Measurements from ENCODE around the gene GLDN. TPM values are rescaled to one million over a fixed set of nuclear protein-coding genes. Genes with fewer than 3 reads are reported as not detected.

Gene GLDN
- total and polyA plus RNA-seq, 10 of the 15 experiments (the other 5 are each of a cell fraction or from before 2014, with no cell fraction given): 0.13 TPM; not detected in 9

GRCh38 chr15:51320843-51321242 is 20.6 kb upstream of the GLDN start:
- no peaks in the 10 kb centered on the region for H3K4me1 ChIP-seq (ENCODE audit: control insufficient read depth, insufficient read depth, low read length)
- no peak for FAIRE-seq
- no TSS peak for BruUV-seq (replicated peaks)
- RAD21 ChIA-PET (ENCODE audit: unreplicated experiment): no interaction called here
- CTCF ChIA-PET: no interaction called here
- no peaks in the 10 kb centered on the region for H3K36me3 ChIP-seq (ENCODE audit: control insufficient read depth in 2 of 2, insufficient read depth in 2 of 2, low read length in 1 of 2)
- peaks cover 6% of the 10 kb centered on the region in 2 experiments for H3K27me3 ChIP-seq (replicated peaks in 1 of 2; ENCODE audit: control insufficient read depth in 2 of 2, insufficient read depth in 2 of 2, low read length in 1 of 2)
- H3K4me2 ChIP-seq (ENCODE audit: control insufficient read depth, insufficient read depth): no peak overlapping the region
- in situ Hi-C loops (cut with MboI): no loop called here
- H3K79me2 ChIP-seq (ENCODE audit: control insufficient read depth, insufficient read depth, low read length): no peaks in the 10 kb centered on the region
- no peak for DNase-seq (ENCODE audit: low read depth, low spot score)
- TF ChIP-seq ZBTB40 (IDR thresholded peaks at IDR 0.05; ENCODE audit: borderline replicate concordance): no peak
- TF ChIP-seq EP300 (IDR thresholded peaks at IDR 0.05; ENCODE audit: borderline replicate concordance in 1 of 2, control insufficient read depth in 1 of 2, low read depth in 2 of 2, low read length in 2 of 2): no peak
- no peak overlapping the region for H2AFZ ChIP-seq (ENCODE audit: control insufficient read depth, low read depth, low read length)
- intact Hi-C loops (cut with micrococcal nuclease; ENCODE audit: unreplicated experiment): no loop called here
- 0% methylated on average over 2 of the region's 2 CpGs for WGBS (ENCODE audit: insufficient coverage, insufficient replicate concordance, low lambda C conversion rate, missing lambda C conversion rate)
- H3K4me3 ChIP-seq: no peak overlapping the region
- H3K9me3 ChIP-seq (replicated peaks; ENCODE audit: control insufficient read depth, insufficient read depth, low read length): no peaks in the 10 kb centered on the region
- ATAC-seq: no peak
- POLR2A ChIA-PET: interaction anchor here (0.6 kb wide), 1 partner anchor 192 kb away, joined by 3 read pairs; no protein-coding TSS in a partner anchor
- H4K20me1 ChIP-seq (ENCODE audit: control insufficient read depth, insufficient read depth): no peaks in the 10 kb centered on the region
- H3K27ac ChIP-seq (ENCODE audit: control insufficient read depth, insufficient read depth): no peak overlapping the region
- SMC1A ChIA-PET (ENCODE audit: uncharacterized antibody, unreplicated experiment): no interaction called here
- H3K9ac ChIP-seq (ENCODE audit: control insufficient read depth, insufficient read depth, low read length): no peak overlapping the region

DNA sequence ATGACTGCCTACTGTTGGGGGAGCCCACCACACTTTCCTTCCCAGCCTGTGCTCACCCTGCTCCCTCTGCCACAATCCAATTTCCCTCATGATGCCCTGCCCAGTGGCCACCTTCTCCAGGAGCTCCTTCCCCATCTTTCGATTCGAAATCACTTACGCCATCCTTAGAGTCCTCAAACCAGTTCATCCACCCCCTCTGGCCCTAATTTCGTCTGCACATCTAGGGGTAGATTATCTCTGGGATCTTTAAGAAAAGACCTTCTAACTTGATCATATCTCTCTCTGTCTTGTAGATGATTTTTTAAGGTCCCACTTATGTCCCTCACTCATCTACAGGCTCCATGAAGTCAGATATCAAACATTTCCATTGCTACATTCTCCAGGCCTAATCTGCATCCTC is 20.1 kb upstream of the GLDN start:
- CTCF ChIA-PET: no interaction called here
- H2AFZ ChIP-seq (ENCODE audit: control insufficient read depth, low read depth, low read length): no peak overlapping the region
- intact Hi-C loops (cut with micrococcal nuclease; ENCODE audit: unreplicated experiment): no loop called here
- TF ChIP-seq KAT2A (conservative IDR thresholded peaks at IDR 0.05; ENCODE audit: control insufficient read depth, low read depth, low read length) (no peak), PML (IDR thresholded peaks at IDR 0.05; ENCODE audit: low read length) (no peak), SIX5 (IDR thresholded peaks at IDR 0.05; ENCODE audit: low read depth, low read length, severe bottlenecking) (no peak), HCFC1 (IDR thresholded peaks at IDR 0.05; ENCODE audit: low read length) (no peak), FOXK2 (IDR thresholded peaks at IDR 0.05) (no peak), CHD2 (IDR thresholded peaks at IDR 0.05; ENCODE audit: borderline replicate concordance, low read depth, low read length) (no peak), MTA3 (IDR thresholded peaks at IDR 0.05; ENCODE audit: borderline replicate concordance, low read length) (no peak), ATF3 (IDR thresholded peaks at IDR 0.05; ENCODE audit: borderline replicate concordance, extremely low read depth, low read depth, low read length) (no peak)

More for the DNA sequence above, 20.1 kb upstream of the GLDN start:
- 32% methylated on average over 4 of the region's 4 CpGs for WGBS (ENCODE audit: insufficient coverage, insufficient replicate concordance, low lambda C conversion rate, missing lambda C conversion rate)
- H3K9me3 ChIP-seq (replicated peaks; ENCODE audit: control insufficient read depth, insufficient read depth, low read length): no peaks in the 10 kb centered on the region
- ATAC-seq: no peak
- ChIA-PET SMC1A (ENCODE audit: uncharacterized antibody, unreplicated experiment) (no interaction called here), POLR2A (interaction anchor here (0.6 kb wide), 1 partner anchor 191 kb away, joined by 3 read pairs; no protein-coding TSS in a partner anchor), RAD21 (ENCODE audit: unreplicated experiment) (no interaction called here)
- no peak overlapping the region for H3K4me2 ChIP-seq (ENCODE audit: control insufficient read depth, insufficient read depth)
- no TSS peak for BruUV-seq (replicated peaks)
- H3K27me3 ChIP-seq (replicated peaks in 1 of 2; ENCODE audit: control insufficient read depth in 2 of 2, insufficient read depth in 2 of 2, low read length in 1 of 2): peaks cover 6% of the 10 kb centered on the region in 2 experiments
- H3K4me3 ChIP-seq: no peak overlapping the region
- H3K79me2 ChIP-seq (ENCODE audit: control insufficient read depth, insufficient read depth, low read length): no peaks in the 10 kb centered on the region
- H3K9ac ChIP-seq (ENCODE audit: control insufficient read depth, insufficient read depth, low read length): no peak overlapping the region
- H3K4me1 ChIP-seq (ENCODE audit: control insufficient read depth, insufficient read depth, low read length): no peaks in the 10 kb centered on the region
- H3K36me3 ChIP-seq (ENCODE audit: control insufficient read depth in 2 of 2, insufficient read depth in 2 of 2, low read length in 1 of 2): no peaks in the 10 kb centered on the region
- DNase-seq (ENCODE audit: low read depth, low spot score): no peak
- FAIRE-seq: no peak
- no peak overlapping the region for H3K27ac ChIP-seq (ENCODE audit: control insufficient read depth, insufficient read depth)
- no peaks in the 10 kb centered on the region for H4K20me1 ChIP-seq (ENCODE audit: control insufficient read depth, insufficient read depth)
- in situ Hi-C loops (cut with MboI): no loop called here
